Vagina (tissue), 2 donors: Measurements from ENCODE around the gene OR2T33.

ENCODE experiments used
- POLR2A ChIP-seq, 2 donors: fragments of 450-650 bp; IDR thresholded peaks; one replicate each; pipeline ENCODE4 v1.6.1; 2017; ENCODE audit warnings: antibody characterized with exemption in 2 of 2, mild to moderate bottlenecking in 2 of 2, moderate library complexity in 2 of 2
- TF ChIP-seq, protein P1 (sequence below), 3 experiments: fragments of 450-650 bp in 2 of 3; fragments of 200-600 bp in 1 of 3; sonication (generic) in 1 of 3; IDR thresholded peaks; one replicate each; pipeline ENCODE4 v1.5.1; 2017 to 2019; ENCODE audit warnings: antibody characterized with exemption in 3 of 3, mild to moderate bottlenecking in 2 of 3, moderate library complexity in 2 of 3

DNA sequence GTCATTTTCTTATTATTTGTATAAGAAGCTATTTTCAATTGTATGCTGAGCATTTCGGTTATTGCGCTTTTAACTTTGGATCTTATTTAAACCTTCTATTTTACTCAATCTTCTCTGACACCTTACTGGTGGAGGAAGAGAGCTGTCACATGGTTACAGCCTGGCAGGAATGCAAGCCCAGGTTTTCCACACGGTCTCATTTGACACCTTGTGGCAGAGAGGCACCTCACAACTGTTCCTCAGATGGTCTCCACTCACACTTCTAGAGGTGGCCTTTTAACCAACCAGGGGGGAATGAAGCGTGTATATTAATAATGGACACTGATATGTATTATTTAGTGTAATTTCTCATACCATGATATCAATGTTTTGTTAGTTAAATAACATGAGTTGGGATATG lies 9.6 kb downstream of the OR2T33 start:
- TF ChIP-seq, protein P1, sequence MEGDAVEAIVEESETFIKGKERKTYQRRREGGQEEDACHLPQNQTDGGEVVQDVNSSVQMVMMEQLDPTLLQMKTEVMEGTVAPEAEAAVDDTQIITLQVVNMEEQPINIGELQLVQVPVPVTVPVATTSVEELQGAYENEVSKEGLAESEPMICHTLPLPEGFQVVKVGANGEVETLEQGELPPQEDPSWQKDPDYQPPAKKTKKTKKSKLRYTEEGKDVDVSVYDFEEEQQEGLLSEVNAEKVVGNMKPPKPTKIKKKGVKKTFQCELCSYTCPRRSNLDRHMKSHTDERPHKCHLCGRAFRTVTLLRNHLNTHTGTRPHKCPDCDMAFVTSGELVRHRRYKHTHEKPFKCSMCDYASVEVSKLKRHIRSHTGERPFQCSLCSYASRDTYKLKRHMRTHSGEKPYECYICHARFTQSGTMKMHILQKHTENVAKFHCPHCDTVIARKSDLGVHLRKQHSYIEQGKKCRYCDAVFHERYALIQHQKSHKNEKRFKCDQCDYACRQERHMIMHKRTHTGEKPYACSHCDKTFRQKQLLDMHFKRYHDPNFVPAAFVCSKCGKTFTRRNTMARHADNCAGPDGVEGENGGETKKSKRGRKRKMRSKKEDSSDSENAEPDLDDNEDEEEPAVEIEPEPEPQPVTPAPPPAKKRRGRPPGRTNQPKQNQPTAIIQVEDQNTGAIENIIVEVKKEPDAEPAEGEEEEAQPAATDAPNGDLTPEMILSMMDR (IDR thresholded peaks at IDR 0.05) = no peak
- TF ChIP-seq POLR2A (IDR thresholded peaks at IDR 0.05) = no peak
